HG03342 (cell line): ENCODE results near the gene SPOCK3.

ENCODE experiments used
- ATAC-seq: cut with Tn5 transposase; IDR thresholded peaks from one replicate; pipeline ENCODE4 v1.9.1; 2021; ENCODE audit warnings: mild to moderate bottlenecking, moderate library complexity; ENCODE audit not compliant: unreplicated experiment

SPOCK3 gene

DNA sequence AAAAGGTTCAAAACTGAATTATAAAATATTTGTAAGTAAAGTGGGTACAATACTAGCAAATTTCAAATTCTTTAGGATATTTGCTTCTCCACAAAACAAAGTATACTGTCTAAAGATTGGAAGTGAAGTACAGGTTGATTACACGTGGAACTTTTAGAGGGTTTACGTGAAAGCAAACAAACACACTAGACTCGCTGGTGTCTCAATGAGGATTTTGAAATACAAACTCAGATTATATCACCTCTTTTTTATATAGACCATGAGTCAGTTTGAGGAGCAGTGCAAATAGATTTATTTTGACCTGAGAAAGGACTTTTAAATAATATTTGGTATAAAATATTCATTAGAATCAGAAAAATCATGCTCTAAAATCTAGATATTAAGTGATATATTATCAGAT, 185.0 kb downstream of the SPOCK3 start:
- ATAC-seq: no peak

DNA sequence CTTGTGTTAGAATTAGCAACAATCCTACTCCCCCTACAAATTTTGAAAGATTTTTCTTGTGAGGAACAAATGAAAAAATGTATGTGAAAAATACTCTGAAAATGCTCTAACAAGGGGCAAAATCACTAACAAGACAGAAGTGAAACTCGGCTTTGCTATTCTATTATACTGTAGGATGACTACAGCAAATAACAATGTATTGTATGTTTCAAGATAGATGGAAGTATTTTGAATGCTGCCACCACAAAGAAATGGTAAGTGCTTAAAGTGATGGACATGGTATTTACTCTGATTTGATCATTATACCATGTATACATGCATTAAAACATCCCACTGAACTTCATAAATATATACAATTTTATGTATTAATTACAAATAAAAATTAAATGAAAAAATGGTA, 192.8 kb downstream of the SPOCK3 start:
- ATAC-seq: no peak

DNA sequence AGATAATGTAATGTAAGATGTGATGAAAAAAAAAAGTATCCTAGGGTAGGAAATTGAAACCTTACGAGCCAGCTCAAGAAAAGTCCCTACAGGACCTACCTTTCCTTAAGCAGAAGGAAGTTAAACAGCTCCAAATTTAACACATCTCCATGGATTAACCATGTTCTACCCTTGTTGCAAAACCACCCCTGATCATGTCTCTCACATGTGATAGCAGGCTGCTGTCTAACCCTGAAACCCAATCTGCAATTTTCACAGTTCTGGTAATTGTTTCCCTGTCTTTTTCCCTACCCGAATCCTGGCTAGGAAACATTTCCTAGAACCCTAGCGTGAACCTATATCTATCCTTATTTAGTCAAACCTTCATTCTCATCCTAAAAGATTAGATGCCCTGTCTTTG, 198.9 kb downstream of the SPOCK3 start:
- ATAC-seq: no peak

DNA sequence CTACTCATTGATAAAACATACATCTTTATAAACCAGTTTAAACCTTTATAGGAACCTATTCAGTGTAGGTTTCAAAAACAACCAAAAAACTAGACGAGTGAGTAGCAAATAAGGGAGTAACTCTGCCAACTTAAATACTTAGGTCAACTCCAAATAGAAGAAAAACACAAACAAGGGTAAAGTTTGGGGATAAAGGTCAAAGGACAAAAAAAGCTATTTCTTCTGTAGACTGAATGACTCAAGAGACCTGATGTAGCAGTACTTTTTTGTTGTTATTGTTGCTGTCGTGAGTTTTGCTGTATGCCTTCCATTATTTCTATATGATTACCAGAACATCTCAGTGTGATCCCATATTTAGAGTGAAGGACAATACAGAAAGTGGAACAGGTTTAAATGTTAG, 199.3 kb downstream of the SPOCK3 start:
- ATAC-seq: no peak

DNA sequence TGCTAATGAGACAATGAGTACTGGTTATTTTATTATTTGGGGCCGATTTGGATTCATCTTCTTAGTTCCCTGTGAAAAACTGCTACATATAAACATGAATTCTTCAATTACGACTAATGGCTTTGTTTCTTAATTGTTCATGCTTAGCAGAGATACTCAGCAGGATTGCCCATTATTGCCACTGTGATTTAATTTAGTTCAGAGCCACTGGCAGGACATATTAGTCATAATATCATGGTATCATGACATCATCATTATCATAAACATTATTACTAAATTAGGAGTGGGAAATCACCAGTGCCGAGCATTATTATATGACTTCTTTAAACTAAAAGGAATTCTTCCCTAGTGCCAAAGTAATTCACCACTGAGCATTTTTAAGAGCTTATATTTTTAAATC, 201.4 kb downstream of the SPOCK3 start:
- no peak for ATAC-seq

DNA sequence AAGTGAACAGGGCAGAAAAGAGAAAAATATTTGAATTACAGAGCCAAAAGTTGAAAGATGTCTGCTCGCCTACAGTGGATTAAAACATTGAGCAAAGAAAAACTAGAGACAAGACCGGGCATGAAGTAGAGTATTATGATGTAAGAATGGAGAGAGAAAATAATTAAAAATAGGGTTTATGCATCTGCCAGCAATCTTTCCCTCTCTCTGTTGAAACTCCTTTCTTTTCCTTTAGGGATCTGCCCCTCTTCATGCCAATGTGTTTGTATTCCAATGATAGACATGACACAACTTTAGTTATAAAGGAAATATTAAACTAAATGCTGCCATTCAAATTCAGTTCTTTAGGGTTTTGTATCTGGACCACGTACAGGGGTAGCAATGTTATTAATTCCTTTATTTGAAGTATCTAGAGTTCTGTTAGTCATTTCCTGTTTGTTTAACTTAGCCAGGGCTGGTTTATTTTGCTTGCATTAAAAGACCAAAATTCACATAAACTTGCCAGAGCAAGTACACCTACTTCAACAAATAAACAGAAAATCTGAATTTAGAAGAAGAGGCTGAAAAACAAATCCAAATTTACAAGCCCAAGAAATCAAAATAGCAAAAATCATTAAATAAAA, 202.6 kb downstream of the SPOCK3 start:
- ATAC-seq: no peak

DNA sequence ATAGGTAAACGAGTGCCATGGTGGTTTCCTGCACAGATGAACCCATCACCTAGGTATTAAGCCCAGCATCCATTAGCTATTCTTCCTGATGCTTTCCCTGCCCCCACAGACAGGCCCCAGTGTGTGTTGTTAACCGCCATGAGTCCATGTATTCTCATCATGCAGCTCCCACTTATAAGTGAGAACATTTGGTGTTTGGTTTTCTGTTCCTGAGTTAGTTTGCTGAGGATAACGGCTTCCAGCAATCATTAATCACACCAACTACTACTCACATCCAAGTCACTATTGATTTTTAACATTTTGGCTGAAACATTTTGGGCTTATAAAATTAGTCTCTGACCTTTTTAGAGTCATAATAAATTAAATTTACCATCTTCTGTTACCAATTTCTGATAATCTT, 205.3 kb downstream of the SPOCK3 start:
- ATAC-seq: no peak

DNA sequence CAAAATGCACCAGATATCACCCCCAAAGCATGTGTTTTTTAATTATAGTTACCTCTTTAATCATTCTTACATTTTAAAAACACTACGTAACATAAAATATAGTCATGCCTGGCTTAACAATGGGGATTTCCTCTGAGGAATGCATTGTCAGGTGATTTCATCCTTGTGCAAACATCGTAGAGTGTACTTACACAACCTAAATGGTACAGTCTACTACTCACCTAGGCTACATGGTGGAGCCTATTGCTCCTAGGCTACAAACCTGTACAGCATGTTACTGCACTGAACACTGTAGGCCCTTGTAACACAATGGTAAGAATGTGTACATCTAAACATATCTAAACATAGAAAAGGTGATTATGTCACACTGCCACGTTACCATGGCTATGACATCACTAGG, 208.6 kb downstream of the SPOCK3 start:
- no peak for ATAC-seq

DNA sequence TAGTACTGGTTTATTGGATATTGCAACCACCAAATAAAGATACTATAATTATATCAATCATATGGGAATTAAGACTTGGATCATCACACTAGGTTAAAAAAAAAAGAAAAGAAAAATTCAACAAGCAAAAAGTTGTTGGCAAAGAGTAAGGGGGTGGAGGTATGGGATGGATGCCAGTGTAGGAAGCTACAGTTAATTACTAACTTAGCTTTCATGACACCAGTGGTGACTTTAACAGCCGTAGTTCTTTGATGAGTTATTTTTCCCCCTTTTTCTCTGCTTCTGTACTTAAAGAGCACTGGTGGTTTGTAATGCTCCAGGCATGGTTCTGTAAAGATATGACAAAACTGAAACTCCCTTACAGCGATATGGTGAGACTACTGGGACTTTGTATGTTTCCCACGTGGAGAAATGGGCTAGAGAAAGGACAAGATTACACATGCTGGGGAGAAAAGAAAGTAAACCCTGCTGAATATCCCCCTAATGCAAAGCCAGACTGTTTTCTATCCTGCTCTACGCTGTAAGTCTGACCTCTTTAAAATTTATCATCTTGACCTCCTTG, 210.8 kb downstream of the SPOCK3 start:
- no peak for ATAC-seq

DNA sequence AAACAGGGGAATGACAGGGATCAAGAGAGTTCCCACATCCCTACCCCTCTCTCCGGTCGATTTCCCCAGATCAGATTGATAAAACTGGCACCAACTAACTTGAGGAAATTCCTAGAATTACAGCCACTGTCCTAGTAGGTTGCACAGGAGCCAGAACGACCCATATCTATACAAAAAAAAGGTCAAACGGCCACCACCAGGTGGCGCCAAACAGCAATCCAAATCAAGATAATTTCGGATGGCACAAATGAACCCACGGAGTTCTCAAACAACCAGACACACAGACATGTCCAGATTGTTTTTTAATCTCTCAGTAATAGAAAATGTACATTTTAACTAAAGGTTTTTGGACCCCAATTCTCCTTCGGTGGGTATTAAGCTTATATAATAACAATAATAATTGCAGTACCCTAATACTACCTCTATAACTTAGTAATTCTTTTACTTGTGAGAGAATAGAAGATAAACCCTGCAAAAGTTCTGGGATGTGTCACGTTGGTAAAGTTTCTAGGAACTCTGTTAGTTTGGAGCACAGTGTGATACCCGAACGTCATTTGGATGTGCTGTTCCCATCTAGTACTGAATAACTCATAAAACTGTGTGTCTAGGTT, 212.6 kb downstream of the SPOCK3 start:
- ATAC-seq: peak; percentile 67

DNA sequence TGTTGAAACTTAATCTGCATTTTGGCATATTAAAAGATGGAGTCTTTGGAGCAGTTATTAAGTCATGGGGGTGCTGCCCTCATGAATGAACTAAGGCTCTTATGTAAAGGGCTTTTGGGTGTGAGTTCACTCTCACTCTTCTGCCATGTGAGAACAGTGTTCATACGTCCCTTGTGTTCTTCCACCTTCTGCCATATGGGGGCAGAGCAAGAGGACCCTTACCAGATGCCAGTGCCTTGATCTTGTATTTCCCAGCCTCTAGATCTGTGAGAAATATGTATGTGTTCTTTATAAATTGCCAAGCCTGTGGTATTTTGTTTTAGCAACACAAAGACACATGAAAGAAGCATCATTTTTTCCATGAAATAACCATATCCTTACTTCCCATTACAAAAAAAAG, 213.9 kb downstream of the SPOCK3 start:
- ATAC-seq: peak; percentile 42

DNA sequence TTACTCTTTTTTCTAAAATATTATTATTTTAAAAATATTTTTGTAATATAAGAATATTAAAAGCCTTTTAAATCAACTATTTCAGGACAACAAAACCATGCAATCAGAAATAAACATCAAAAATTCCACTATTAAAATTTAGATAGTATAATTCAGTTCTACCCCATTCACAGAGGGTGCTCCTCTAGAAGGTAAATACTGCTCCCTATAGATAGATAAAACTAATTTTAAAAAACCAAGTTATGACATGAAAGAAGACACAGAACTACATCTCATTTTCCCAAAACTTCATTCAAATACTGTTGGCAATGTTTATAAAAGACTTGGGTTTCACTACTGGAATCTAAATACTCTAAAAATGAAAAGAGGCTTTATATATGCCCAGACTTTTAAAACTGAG, 219.3 kb downstream of the SPOCK3 start:
- no peak for ATAC-seq

DNA sequence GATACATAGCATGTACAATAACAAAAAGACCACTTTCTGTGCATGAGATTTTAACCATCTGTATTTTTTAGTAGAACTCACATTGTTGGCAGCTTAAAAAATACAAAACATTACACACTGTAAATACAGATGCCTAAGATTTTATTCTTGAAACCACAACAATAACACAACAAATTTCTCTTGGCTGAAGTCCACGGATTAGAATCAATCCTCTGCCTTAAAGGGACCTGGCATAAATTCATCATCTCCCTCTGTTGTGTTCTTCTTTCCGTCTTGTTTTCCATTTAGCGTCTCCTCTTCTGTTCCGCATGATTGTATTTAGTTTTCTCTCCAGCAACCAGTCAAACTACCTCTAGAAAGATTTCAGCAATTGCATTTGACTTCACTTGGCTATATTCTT, 231.0 kb downstream of the SPOCK3 start:
- no peak for ATAC-seq

DNA sequence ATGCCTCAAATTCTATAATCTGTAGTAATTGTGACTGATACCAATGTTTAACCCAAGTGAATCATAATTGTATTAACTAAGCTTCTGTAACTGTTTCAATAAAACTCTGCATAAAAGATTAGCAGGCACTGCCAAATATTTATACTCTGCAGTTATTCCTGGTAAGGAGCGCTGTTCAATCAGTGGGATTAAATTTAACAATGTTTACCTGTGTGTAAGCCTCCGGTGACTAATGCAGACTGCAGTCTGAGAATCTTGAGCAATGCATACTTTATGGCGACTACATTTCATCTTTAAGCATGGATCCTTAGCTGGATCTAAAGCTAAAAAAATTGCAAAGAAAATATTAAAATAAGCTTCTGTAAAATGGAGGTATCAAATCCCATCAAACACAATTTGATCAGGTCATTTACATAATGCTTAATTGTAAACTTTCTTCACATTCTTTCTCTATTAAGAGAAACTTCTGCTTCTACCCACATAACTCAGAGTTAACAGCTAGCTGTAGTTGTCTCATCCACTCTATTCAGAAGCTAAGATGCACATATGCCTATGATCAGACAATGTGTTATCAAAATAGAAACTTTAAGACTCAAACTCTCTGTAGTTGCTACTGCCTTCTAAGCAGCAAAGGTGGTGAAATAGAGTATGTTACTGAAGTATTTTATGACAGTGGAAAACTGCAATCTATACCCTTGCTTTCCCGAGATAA, 234.0 kb downstream of the SPOCK3 start:
- ATAC-seq: no peak

DNA sequence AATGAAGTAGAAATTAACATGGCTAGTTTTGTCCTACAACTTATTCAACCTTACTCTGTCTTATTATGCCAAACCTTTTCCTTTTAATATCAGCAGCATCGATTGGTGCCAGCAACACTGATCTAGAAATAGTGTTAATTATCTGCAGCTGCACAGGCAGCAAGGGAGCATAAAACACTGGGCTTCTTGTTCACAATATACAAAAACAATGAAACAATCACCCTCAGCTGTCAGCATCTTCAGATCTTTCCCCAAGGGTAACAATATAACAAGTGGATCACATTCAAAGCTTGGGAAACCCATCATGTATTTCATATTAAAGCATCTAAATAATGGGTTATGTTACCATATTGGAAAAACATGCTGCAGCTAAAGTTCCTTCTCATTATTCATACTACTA, 238.1 kb downstream of the SPOCK3 start:
- no peak for ATAC-seq

DNA sequence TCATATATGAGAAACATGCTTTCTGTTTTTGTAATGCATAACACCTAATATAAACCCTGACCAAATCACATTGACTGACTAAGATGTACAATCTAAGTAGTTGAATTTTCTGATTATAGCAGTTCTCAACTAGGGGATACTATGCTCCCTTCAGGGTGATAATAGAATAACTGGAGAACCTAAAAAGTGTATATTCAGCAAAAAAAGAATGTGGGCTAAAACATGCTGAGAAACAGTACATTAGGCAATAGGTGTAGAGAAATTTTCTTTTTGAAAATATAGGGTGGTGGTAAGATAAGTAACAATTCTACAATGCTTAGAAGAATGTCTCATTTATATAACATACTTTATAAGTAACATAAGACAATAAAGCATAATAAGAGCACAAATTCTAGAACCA, 239.6 kb downstream of the SPOCK3 start:
- no peak for ATAC-seq

DNA sequence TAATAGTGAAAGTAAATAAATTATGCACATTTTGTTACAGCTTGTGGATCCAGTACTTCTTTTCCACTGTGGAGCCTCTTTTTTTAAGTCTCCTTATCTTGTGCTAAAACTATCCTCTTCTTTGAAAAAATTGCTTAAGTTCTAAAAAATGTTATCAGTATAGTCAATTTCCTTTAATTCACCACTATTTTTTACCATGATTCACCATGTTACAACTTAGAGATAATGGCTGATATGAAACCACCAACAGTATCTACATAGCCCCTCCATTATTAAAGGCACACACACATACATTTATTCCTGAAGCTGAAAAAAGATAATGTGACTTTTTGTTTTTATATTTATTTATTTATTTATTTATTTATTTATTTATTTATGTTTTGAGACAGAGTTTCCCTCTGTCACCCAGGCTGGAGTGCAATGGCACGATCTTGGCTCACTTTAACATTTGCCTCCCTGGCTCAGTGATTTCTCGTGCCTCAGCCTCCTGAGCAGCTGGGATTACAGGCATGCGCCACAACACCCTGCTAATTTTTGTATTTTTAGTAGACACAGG, 243.2 kb downstream of the SPOCK3 start:
- ATAC-seq: no peak

DNA sequence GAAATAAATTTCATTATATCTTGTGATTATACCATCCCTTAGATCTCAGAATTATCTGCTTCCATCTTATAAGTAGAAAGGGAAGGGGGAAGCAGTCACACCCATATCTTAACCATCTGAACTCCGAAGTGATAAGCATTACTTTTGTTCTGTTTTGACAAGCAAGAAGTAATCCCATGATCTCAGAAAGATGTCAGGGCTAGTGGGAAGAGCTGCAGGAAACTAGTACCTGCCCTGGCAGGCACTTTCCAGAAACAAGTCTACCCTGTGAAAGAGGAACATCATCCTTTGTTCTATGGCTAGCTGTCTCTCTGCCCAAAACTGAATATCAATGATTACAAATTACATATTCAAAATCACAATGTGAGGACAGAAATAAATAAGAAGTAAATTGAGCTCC, 244.4 kb downstream of the SPOCK3 start:
- no peak for ATAC-seq

DNA sequence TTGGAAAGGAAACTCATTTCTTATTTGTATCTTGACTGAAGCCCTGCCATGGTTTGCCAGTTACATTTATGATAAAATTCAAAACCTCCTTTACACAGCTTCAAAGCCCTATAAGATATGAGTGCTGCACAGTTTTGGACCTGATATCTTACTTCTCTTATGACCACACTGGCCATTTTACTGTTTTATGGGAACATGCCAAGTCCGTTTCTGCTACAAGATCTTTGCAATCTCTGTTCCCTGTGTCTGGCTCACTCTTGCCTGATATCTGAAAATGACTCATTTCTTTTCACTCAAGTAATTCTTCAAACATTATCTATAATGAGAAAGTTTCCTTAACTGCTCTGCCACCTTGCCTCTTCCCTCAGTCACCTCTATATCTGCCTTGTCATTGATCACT, 247.3 kb downstream of the SPOCK3 start:
- no peak for ATAC-seq

DNA sequence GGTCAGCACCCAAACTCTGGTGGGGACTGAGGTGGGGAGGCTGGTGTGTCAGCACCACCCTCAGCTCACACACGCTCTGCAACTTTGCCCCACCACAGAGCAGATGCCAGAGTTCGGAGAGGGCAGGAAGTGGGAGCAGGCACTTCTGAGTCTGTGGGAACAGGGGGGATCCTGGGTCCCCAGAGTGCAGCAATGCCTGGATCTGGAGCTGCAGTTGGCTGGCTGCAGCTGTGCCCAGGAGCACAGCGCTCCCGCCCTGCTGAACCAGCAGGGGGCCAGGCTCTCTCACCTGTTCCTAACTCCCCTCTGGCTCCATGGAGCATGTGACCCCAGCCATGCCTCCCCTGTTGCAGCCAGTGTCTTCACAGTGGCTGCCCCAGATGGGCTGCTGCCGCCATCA, 252.4 kb downstream of the SPOCK3 start:
- no peak for ATAC-seq

DNA sequence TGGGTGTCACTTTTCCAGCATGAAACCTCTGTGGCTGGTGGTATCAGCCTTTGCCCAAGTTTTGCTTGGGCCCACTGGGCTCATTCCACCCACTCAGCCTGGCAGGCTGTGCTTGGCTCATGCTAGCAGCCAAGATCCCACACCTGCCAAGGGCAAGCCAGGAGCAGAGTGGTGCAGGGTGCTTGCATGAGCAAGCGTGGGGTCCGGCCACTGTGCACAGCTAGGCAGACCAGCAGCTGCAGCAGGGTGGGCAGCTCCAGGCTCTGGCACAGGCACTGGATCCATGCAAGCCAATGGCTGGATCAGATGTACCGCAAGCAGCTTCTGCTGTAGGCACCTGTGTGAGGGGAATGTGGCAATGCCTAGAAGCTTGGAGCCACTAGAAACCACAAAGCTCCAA, 253.9 kb downstream of the SPOCK3 start:
- no peak for ATAC-seq

DNA sequence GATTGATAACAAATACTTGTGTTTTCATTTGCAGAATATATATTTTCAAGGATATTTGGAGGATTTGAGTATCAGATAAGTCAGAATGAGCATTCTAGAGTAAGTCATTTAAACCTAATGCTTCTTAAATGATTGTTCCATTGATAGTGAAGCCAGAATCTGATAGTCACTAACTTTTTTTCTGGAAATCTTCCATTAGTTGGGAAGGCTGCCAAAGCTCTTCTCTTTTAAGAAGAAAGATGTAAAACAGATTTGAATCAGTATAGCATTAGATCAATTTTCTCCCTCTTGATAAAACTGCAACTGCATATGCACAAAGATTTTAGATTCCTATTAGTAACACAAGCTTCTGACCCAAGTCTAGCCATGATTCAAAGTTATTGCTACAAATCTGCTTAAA, 256.7 kb downstream of the SPOCK3 start:
- ATAC-seq: no peak
